ENCODE measurements around the gene DNAH5. TPM values are rescaled to one million over a fixed set of nuclear protein-coding genes. Genes with fewer than 3 reads are reported as not detected.

Gene DNAH5
- total RNA-seq, 4 donors from 2014 or later: under 0.01 to 1.8 (median 0.18) TPM

DNA sequence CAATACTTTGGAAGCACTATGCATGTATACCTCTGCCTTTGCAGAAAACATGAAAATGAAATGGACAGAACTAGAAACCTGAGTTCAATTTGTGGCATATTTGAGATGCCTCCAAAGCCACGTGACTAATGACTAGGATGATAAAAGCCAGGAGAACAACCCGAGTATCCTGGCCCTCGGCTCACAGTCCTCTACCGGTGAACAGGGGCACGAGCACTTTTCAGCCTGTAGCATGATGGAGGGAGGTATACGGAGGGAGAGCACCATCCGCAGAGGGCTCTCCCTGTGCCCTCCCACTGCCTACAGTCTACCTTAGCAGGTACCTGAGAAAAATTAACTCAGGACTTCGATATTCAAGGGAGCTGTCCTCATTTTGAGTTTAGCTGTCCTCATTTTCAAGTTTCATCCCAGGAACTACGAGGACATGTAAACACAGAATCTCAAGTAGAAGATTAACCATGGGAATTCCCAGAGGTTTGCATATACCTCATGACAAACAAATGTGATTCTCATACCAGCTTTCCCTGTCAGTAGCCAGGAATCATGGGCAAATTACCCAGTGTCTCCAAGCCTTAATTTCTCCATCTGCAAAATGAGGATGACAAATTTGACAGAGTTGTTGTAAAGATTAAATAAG is 249.3 kb downstream of the DNAH5 start:
- TF ChIP-seq POLR2A (IDR thresholded peaks at IDR 0.05): no peak
- TF ChIP-seq, protein P1, sequence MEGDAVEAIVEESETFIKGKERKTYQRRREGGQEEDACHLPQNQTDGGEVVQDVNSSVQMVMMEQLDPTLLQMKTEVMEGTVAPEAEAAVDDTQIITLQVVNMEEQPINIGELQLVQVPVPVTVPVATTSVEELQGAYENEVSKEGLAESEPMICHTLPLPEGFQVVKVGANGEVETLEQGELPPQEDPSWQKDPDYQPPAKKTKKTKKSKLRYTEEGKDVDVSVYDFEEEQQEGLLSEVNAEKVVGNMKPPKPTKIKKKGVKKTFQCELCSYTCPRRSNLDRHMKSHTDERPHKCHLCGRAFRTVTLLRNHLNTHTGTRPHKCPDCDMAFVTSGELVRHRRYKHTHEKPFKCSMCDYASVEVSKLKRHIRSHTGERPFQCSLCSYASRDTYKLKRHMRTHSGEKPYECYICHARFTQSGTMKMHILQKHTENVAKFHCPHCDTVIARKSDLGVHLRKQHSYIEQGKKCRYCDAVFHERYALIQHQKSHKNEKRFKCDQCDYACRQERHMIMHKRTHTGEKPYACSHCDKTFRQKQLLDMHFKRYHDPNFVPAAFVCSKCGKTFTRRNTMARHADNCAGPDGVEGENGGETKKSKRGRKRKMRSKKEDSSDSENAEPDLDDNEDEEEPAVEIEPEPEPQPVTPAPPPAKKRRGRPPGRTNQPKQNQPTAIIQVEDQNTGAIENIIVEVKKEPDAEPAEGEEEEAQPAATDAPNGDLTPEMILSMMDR (IDR thresholded peaks at IDR 0.05): no peak
- Histone ChIP-seq H3K9me3 (no peaks in the 10 kb centered on the region), H3K27ac (no peak overlapping the region), H3K4me1 (no peaks in the 10 kb centered on the region), H3K27me3 (no peaks in the 10 kb centered on the region), H3K4me3 (no peak overlapping the region), H3K36me3 (no peaks in the 10 kb centered on the region)
- DNase-seq: no peak
- intact Hi-C loops (cut with DNase I; ENCODE audit: low total_unique reads): no loop called here

DNA sequence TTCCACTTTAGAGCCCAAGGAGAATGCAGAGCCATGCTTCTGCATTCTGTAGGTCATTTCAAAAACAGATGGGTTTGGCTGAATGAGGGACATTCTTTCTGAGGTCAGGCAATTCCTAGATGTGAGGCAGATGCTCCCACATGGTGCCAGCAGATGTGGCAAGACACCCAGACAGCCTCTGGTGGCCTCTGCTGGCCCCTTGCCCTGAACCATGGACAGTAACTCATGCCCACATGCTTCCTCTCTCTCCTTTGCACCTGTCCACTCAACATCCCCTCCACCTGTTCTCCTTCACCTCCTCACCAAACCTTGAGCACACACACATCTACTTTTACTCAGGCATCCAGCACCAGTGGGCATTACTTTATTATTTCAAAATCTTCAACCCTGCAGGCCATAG is 252.3 kb downstream of the DNAH5 start:
- Histone ChIP-seq H3K4me3 (no peak overlapping the region), H3K27ac (no peak overlapping the region), H3K4me1 (no peaks in the 10 kb centered on the region), H3K36me3 (no peaks in the 10 kb centered on the region), H3K27me3 (no peaks in the 10 kb centered on the region), H3K9me3 (no peaks in the 10 kb centered on the region)
- no peak for DNase-seq
- intact Hi-C loops (cut with DNase I; ENCODE audit: low total_unique reads): no loop called here
- TF ChIP-seq, protein P1 (IDR thresholded peaks at IDR 0.05): no peak
- no peak for TF ChIP-seq POLR2A (IDR thresholded peaks at IDR 0.05)

DNA sequence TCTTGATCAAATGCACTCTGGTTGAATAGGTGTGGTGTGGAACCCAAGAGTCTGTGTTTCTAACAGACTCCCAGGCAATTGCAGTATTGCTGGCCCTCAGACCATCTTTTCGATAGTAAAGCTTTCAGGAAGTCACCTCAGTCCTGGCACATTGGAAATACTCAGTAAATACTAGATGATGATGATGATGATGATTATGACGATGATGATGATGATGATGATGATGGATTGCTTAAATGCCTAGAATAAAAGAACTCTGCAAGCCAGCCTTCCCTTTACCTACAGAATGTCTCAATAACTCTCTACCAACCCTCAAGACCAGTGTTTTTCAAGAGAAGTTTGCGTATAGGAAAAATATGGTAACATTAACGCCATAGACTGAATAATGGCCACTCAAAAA is 268.0 kb downstream of the DNAH5 start:
- no peak for TF ChIP-seq POLR2A (IDR thresholded peaks at IDR 0.05)
- TF ChIP-seq, protein P1 (IDR thresholded peaks at IDR 0.05): no peak
- intact Hi-C loops (cut with DNase I; ENCODE audit: low total_unique reads): no loop called here
- H3K9me3 ChIP-seq: no peaks in the 10 kb centered on the region
- no peak overlapping the region for H3K27ac ChIP-seq
- no peak overlapping the region for H3K4me3 ChIP-seq
- H3K4me1 ChIP-seq: no peaks in the 10 kb centered on the region
- H3K36me3 ChIP-seq: no peaks in the 10 kb centered on the region
- no peaks in the 10 kb centered on the region for H3K27me3 ChIP-seq
- no peak for DNase-seq

DNA sequence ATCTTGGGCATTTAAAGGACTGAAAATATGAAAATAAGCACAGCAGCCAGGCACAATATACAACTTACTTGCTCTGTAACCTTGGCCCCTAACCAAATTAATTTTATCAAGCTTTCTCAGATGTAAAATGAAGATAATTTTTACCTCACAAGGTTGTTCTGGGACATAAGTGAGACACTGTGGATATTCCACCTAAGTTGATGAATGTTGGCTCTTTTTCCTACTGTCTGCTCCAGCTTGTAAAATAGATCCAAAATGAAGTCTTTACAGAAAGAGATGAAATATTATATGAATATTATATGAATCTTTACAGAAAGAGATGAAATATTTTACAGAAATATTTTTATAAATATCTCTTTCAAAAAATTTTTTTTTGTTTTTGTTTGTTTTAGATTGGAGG is 270.1 kb downstream of the DNAH5 start:
- Histone ChIP-seq H3K27me3 (no peaks in the 10 kb centered on the region), H3K4me1 (no peaks in the 10 kb centered on the region), H3K27ac (no peak overlapping the region), H3K36me3 (no peaks in the 10 kb centered on the region), H3K9me3 (no peaks in the 10 kb centered on the region), H3K4me3 (no peak overlapping the region)
- TF ChIP-seq POLR2A (IDR thresholded peaks at IDR 0.05): no peak
- TF ChIP-seq, protein P1 (IDR thresholded peaks at IDR 0.05): no peak
- intact Hi-C loops (cut with DNase I; ENCODE audit: low total_unique reads): no loop called here
- no peak for DNase-seq

DNA sequence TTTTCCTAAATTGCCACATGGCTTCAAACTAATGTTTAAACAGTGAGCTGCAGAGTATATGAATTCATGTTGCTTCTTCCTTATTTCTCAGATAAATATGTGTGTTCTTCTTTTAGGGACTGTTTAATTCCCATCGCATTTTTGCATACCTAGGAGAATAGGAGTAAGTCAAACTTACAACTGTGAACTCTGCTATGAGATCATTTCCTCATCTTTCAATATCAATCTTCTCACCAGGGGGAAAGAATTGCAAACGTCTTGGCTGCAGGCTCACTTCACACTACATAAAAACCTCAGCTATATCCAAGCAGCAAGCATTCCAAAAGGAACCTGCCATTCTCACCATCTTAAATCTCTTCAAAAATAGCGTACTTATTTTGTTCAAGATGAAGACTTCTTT is 271.0 kb downstream of the DNAH5 start:
- Histone ChIP-seq H3K4me1 (no peaks in the 10 kb centered on the region), H3K27me3 (no peaks in the 10 kb centered on the region), H3K9me3 (no peaks in the 10 kb centered on the region), H3K4me3 (no peak overlapping the region), H3K27ac (no peak overlapping the region), H3K36me3 (no peaks in the 10 kb centered on the region)
- no peak for DNase-seq
- TF ChIP-seq, protein P1 (IDR thresholded peaks at IDR 0.05): no peak
- TF ChIP-seq POLR2A (IDR thresholded peaks at IDR 0.05): no peak
- intact Hi-C loops (cut with DNase I; ENCODE audit: low total_unique reads): no loop called here
